HCT116 (cell line): ENCODE data around the gene ALDH1L1. TPM values are rescaled to one million over a fixed set of nuclear protein-coding genes. Genes with fewer than 3 reads are reported as not detected.

Source experiments
- ATAC-seq: fragments of 200-7000 bp; cut with Tn5 transposase; 2 replicates; pipeline ENCODE4 v1.9.1; 2020; ENCODE audit warnings: mild to moderate bottlenecking, moderate library complexity
- BruUV-seq: library from RNA; stranded (reverse); fragments of 400-500 nt; replicated peaks from 2 replicates; lab custom pipeline; 2021; lab: Mats Ljungman, UMichigan
- CTCF ChIA-PET: fragments of 300-600 bp; sonication (Branson Sonifier 250); formaldehyde crosslinking; loops from one replicate; lab custom pipeline; 2021; ENCODE audit warnings: antibody characterized with exemption; lab: Charles Lee
- POLR2A ChIA-PET: fragments of 300-600, 350-600 bp; sonication (Branson Sonifier 250); formaldehyde crosslinking; loops from one replicate; lab custom pipeline; 2021; ENCODE audit warnings: antibody characterized with exemption; lab: Charles Lee
- RAD21 ChIA-PET, 2 experiments: fragments of 300-600 bp; sonication (Branson Sonifier 250); formaldehyde crosslinking; loops; one replicate each; lab custom pipeline; 2023; ENCODE audit warnings: low total read pairs in 2 of 2; ENCODE audit not compliant: uncharacterized antibody in 2 of 2, unreplicated experiment in 2 of 2, low non-redundant PET in 1 of 2; lab: Charles Lee
- DNase-seq: peaks from one replicate; pipeline ENCODE4 v3.0.0-alpha.2; 2010; ENCODE audit warnings: low read depth, low spot score
- H2AFZ ChIP-seq: fragments of 200-600 bp; shearing (Covaris generic), sonication (generic); 2 replicates; pipeline ENCODE4 v1.6.1; 2017; ENCODE audit warnings: low read depth, mixed run types, mixed read lengths, antibody characterized with exemption, low read length; ENCODE audit not compliant: poor library complexity, severe bottlenecking
- H3K27ac ChIP-seq: 2 replicates; pipeline ENCODE4 v1.5.1; 2012; ENCODE audit warnings: low read depth, low read length
- H3K27me3 ChIP-seq: fragments of 200-600 bp; sonication (generic); 2 replicates; pipeline ENCODE4 v1.6.1; 2016; ENCODE audit warnings: mixed run types, low read length, mixed read lengths; ENCODE audit not compliant: insufficient read depth
- H3K36me3 ChIP-seq, 2 experiments: fragments of 200-500 bp in 1 of 2; fragments of 200-600 bp in 1 of 2; sonication (Bioruptor generic) in 1 of 2; sonication (generic) in 1 of 2; 2 replicates each; pipeline versions ENCODE4 v1.5.1 to v1.6.1; 2014 to 2016; ENCODE audit warnings: low read length in 2 of 2, inconsistent platforms in 1 of 2, mixed read lengths in 1 of 2, mixed run types in 1 of 2; ENCODE audit not compliant: insufficient read depth in 2 of 2, control insufficient read depth in 1 of 2
- H3K4me1 ChIP-seq, 2 experiments: fragments of 200-600 bp in 1 of 2; sonication (generic) in 1 of 2; 2 replicates each; pipeline versions ENCODE4 v1.5.1 to v1.6.1; 2012 to 2017; ENCODE audit warnings: low read length in 2 of 2, inconsistent platforms in 1 of 2, mild to moderate bottlenecking in 1 of 2, mixed read lengths in 1 of 2, mixed run types in 1 of 2, moderate library complexity in 1 of 2; ENCODE audit not compliant: insufficient read depth in 2 of 2, control insufficient read depth in 1 of 2
- H3K4me2 ChIP-seq: fragments of 200-600 bp; sonication (generic); 2 replicates; pipeline ENCODE4 v1.6.1; 2017; ENCODE audit warnings: mixed run types, low read length, mixed read lengths
- H3K4me3 ChIP-seq, 2 experiments: fragments of 200-600 bp in 1 of 2; sonication (generic) in 1 of 2; replicated peaks in 1 of 2; 2 replicates each; pipeline ENCODE4 v1.5.1; 2011 to 2016; ENCODE audit warnings: low read length in 2 of 2, control low read depth in 1 of 2, low read depth in 1 of 2, mild to moderate bottlenecking in 1 of 2, mixed read lengths in 1 of 2, mixed run types in 1 of 2
- H3K79me2 ChIP-seq: fragments of 200-600 bp; sonication (generic); 2 replicates; pipeline ENCODE4 v1.6.1; 2017; ENCODE audit warnings: mild to moderate bottlenecking, mixed run types, low read length, moderate library complexity, mixed read lengths; ENCODE audit not compliant: insufficient read depth
- H3K9ac ChIP-seq: fragments of 200-600 bp; sonication (generic); 2 replicates; pipeline ENCODE4 v1.6.1; 2016; ENCODE audit warnings: low read length, mixed read lengths
- H3K9me2 ChIP-seq: fragments of 200-600 bp; sonication (generic), shearing (Covaris generic); 2 replicates; pipeline ENCODE4 v1.6.1; 2017; ENCODE audit warnings: mixed run types, mild to moderate bottlenecking, moderate library complexity; ENCODE audit not compliant: insufficient read depth
- H3K9me3 ChIP-seq, 2 experiments: fragments of 200-500 bp in 1 of 2; fragments of 200-600 bp in 1 of 2; sonication (Bioruptor generic) in 1 of 2; sonication (generic) in 1 of 2; 2 replicates each; pipeline ENCODE4 v1.6.1; 2014 to 2017; ENCODE audit warnings: low read length in 2 of 2, mixed read lengths in 2 of 2, inconsistent platforms in 1 of 2, low read depth in 1 of 2, mild to moderate bottlenecking in 1 of 2, mixed run types in 1 of 2, moderate library complexity in 1 of 2; ENCODE audit not compliant: control insufficient read depth in 1 of 2, insufficient read depth in 1 of 2
- H4K20me1 ChIP-seq: fragments of 200-600 bp; sonication (generic), shearing (Covaris generic); 2 replicates; pipeline ENCODE4 v1.6.1; 2017; ENCODE audit warnings: mixed run types, mild to moderate bottlenecking, moderate library complexity; ENCODE audit not compliant: insufficient read depth
- CEBPB ChIP-seq: IDR thresholded peaks from 2 replicates; pipeline ENCODE4 v1.6.1; 2012; ENCODE audit warnings: low read depth
- ELF1 ChIP-seq: IDR thresholded peaks from 2 replicates; pipeline ENCODE4 v1.6.1; 2012; ENCODE audit warnings: low read depth, borderline replicate concordance
- EZH2phosphoT487 ChIP-seq: fragments of 200-600 bp; IDR thresholded peaks from 2 replicates; pipeline ENCODE4 v1.6.1; 2018; ENCODE audit warnings: antibody characterized with exemption, borderline replicate concordance
- RAD21 ChIP-seq: IDR thresholded peaks from 2 replicates; pipeline ENCODE4 v1.6.1; 2012; ENCODE audit warnings: low read depth, mild to moderate bottlenecking
- SP1 ChIP-seq: IDR thresholded peaks from 2 replicates; pipeline ENCODE4 v1.6.1; 2012; ENCODE audit warnings: low read depth
- SRF ChIP-seq: IDR thresholded peaks from 2 replicates; pipeline ENCODE4 v1.6.1; 2012; ENCODE audit warnings: low read depth
- TCF7L2 ChIP-seq: IDR thresholded peaks from 2 replicates; pipeline ENCODE4 v1.7.0; 2011; ENCODE audit warnings: borderline replicate concordance, inconsistent platforms; ENCODE audit not compliant: insufficient read depth, insufficient read length; ENCODE audit errors: extremely low read depth
- YY1 ChIP-seq: IDR thresholded peaks from 2 replicates; pipeline ENCODE4 v1.6.1; 2011; ENCODE audit warnings: low read length, low read depth, moderate library complexity, mild to moderate bottlenecking; ENCODE audit not compliant: insufficient replicate concordance; ENCODE audit errors: extremely low read depth
- ZFX ChIP-seq: fragments of 450-650 bp; IDR thresholded peaks from 2 replicates; pipeline ENCODE4 v1.6.1; 2017
- intact Hi-C: fragments of 100-400 bp; cut with micrococcal nuclease; formaldehyde crosslinking; loops from 2 replicates; pipeline ENCODE4 v1.10.0; 2022
- total RNA-seq: library from RNA; stranded (reverse); gene quantifications from one replicate; pipeline ENCODE4 v1.2.1, GENCODE V29; 2021; ENCODE audit not compliant: unreplicated experiment
- TF ChIP-seq, protein P1 (sequence below): IDR thresholded peaks from 2 replicates; pipeline ENCODE4 v1.6.1; 2011; ENCODE audit warnings: mild to moderate bottlenecking, low read length, moderate library complexity; ENCODE audit not compliant: insufficient replicate concordance; ENCODE audit errors: extremely low read depth
- TF ChIP-seq, protein P2 (sequence below): IDR thresholded peaks from 2 replicates; pipeline ENCODE4 v1.6.1; 2012
- TF ChIP-seq, protein P3 (sequence below), 3 experiments: fragments of 200-600 bp in 1 of 3; sonication (generic) in 1 of 3; IDR thresholded peaks in 2 of 3; conservative IDR thresholded peaks in 1 of 3; 2 replicates each; pipeline ENCODE4 v1.5.1; 2012 to 2017; ENCODE audit warnings: low read depth in 2 of 3, low read length in 2 of 3, antibody characterized with exemption in 1 of 3, borderline replicate concordance in 1 of 3, control low read depth in 1 of 3, mild to moderate bottlenecking in 1 of 3, mixed read lengths in 1 of 3, mixed run types in 1 of 3, moderate library complexity in 1 of 3; ENCODE audit not compliant: insufficient read depth in 1 of 3
- TF ChIP-seq, protein P4 (sequence below): IDR thresholded peaks from 2 replicates; pipeline ENCODE4 v1.6.1; 2012; ENCODE audit warnings: low read depth

Gene ALDH1L1
- total RNA-seq, 1 experiment from 2014 or later: 0.81 TPM

- POLR2A ChIA-PET: no interaction called here
- Histone ChIP-seq H3K4me1 (no peaks in the 10 kb centered on the region), H3K9ac (no peak overlapping the region), H4K20me1 (no peaks in the 10 kb centered on the region), H3K36me3 (no peaks in the 10 kb centered on the region), H3K27ac (no peak overlapping the region), H3K79me2 (no peaks in the 10 kb centered on the region), H3K27me3 (no peaks in the 10 kb centered on the region), H2AFZ (no peak overlapping the region)
- no peak for ATAC-seq
- no peak for DNase-seq
- BruUV-seq: no TSS peak
- RAD21 ChIA-PET: no interaction called here
- TF ChIP-seq CEBPB: no peak
- TF ChIP-seq YY1: no peak
- TF ChIP-seq TCF7L2: no peak
- no peak for TF ChIP-seq RAD21
- TF ChIP-seq, protein P1, sequence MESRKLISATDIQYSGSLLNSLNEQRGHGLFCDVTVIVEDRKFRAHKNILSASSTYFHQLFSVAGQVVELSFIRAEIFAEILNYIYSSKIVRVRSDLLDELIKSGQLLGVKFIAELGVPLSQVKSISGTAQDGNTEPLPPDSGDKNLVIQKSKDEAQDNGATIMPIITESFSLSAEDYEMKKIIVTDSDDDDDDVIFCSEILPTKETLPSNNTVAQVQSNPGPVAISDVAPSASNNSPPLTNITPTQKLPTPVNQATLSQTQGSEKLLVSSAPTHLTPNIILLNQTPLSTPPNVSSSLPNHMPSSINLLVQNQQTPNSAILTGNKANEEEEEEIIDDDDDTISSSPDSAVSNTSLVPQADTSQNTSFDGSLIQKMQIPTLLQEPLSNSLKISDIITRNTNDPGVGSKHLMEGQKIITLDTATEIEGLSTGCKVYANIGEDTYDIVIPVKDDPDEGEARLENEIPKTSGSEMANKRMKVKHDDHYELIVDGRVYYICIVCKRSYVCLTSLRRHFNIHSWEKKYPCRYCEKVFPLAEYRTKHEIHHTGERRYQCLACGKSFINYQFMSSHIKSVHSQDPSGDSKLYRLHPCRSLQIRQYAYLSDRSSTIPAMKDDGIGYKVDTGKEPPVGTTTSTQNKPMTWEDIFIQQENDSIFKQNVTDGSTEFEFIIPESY: no peak
- TF ChIP-seq SP1: no peak
- TF ChIP-seq, protein P2, sequence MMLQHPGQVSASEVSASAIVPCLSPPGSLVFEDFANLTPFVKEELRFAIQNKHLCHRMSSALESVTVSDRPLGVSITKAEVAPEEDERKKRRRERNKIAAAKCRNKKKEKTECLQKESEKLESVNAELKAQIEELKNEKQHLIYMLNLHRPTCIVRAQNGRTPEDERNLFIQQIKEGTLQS: no peak
- no peak for TF ChIP-seq ELF1
- no peak for TF ChIP-seq ZFX
- TF ChIP-seq, all 23 proteins: peak for 0
- CTCF ChIA-PET: no interaction called here
- Histone ChIP-seq H3K4me2 (no peak overlapping the region), H3K9me2 (no peaks in the 10 kb centered on the region), H3K9me3 (no peaks in the 10 kb centered on the region), H3K4me3 (no peak overlapping the region)
- intact Hi-C loops: no loop called here
Measured at GRCh38 chr3:126098391-126098858, 82.0 kb downstream of the ALDH1L1 start.

DNA sequence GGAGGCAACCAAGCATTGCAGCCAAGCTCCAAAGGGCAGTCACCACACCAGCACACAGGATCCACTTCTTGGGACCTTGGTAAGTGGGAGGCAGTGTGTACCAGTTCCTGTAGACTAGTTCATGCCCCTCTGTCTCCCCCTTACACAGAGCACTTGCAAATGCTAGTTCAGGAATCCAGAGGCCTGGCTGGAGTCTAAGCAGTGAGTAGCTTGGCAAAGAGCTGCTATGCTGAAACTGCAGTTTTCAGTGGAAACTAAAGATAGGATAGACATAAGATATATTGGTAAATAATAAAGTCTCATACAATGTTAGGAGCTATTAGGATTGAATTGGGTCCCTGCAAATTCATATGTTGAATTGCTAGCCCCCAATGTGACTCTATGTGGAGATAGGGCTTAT, 82.6 kb downstream of the ALDH1L1 start:
- POLR2A ChIA-PET: no interaction called here
- TF ChIP-seq RAD21: no peak
- TF ChIP-seq SRF: no peak
- TF ChIP-seq, protein P3, sequence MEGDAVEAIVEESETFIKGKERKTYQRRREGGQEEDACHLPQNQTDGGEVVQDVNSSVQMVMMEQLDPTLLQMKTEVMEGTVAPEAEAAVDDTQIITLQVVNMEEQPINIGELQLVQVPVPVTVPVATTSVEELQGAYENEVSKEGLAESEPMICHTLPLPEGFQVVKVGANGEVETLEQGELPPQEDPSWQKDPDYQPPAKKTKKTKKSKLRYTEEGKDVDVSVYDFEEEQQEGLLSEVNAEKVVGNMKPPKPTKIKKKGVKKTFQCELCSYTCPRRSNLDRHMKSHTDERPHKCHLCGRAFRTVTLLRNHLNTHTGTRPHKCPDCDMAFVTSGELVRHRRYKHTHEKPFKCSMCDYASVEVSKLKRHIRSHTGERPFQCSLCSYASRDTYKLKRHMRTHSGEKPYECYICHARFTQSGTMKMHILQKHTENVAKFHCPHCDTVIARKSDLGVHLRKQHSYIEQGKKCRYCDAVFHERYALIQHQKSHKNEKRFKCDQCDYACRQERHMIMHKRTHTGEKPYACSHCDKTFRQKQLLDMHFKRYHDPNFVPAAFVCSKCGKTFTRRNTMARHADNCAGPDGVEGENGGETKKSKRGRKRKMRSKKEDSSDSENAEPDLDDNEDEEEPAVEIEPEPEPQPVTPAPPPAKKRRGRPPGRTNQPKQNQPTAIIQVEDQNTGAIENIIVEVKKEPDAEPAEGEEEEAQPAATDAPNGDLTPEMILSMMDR (IDR thresholded peaks at IDR 0.05 in 2 of 3, conservative IDR thresholded peaks at IDR 0.05 in 1 of 3; ENCODE audit: borderline replicate concordance in 1 of 3, insufficient read depth in 1 of 3, low read depth in 2 of 3, low read length in 2 of 3): no peak
- no peak for TF ChIP-seq ZFX
- TF ChIP-seq, protein P4, sequence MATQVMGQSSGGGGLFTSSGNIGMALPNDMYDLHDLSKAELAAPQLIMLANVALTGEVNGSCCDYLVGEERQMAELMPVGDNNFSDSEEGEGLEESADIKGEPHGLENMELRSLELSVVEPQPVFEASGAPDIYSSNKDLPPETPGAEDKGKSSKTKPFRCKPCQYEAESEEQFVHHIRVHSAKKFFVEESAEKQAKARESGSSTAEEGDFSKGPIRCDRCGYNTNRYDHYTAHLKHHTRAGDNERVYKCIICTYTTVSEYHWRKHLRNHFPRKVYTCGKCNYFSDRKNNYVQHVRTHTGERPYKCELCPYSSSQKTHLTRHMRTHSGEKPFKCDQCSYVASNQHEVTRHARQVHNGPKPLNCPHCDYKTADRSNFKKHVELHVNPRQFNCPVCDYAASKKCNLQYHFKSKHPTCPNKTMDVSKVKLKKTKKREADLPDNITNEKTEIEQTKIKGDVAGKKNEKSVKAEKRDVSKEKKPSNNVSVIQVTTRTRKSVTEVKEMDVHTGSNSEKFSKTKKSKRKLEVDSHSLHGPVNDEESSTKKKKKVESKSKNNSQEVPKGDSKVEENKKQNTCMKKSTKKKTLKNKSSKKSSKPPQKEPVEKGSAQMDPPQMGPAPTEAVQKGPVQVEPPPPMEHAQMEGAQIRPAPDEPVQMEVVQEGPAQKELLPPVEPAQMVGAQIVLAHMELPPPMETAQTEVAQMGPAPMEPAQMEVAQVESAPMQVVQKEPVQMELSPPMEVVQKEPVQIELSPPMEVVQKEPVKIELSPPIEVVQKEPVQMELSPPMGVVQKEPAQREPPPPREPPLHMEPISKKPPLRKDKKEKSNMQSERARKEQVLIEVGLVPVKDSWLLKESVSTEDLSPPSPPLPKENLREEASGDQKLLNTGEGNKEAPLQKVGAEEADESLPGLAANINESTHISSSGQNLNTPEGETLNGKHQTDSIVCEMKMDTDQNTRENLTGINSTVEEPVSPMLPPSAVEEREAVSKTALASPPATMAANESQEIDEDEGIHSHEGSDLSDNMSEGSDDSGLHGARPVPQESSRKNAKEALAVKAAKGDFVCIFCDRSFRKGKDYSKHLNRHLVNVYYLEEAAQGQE: no peak
- no peak for TF ChIP-seq TCF7L2
- no peak for TF ChIP-seq EZH2phosphoT487
- no peak for TF ChIP-seq ELF1

More for the DNA sequence above, 82.6 kb downstream of the ALDH1L1 start:
- intact Hi-C loops: no loop called here
- no peak overlapping the region for H3K9ac ChIP-seq
- CTCF ChIA-PET: no interaction called here
- H3K27me3 ChIP-seq: no peaks in the 10 kb centered on the region
- no peak overlapping the region for H3K4me3 ChIP-seq
- no peaks in the 10 kb centered on the region for H3K9me3 ChIP-seq
- ATAC-seq (no peak), DNase-seq (no peak)
- no peaks in the 10 kb centered on the region for H3K4me1 ChIP-seq
- H3K36me3 ChIP-seq: no peaks in the 10 kb centered on the region
- H3K27ac ChIP-seq: no peak overlapping the region
- RAD21 ChIA-PET: no interaction called here
- H3K9me2 ChIP-seq: no peaks in the 10 kb centered on the region
- no TSS peak for BruUV-seq
- no peaks in the 10 kb centered on the region for H3K79me2 ChIP-seq
- no peaks in the 10 kb centered on the region for H4K20me1 ChIP-seq
- H3K4me2 ChIP-seq: no peak overlapping the region
- no peak overlapping the region for H2AFZ ChIP-seq
